NCI-H1417 treated with DMSO at 0.1 percent for 48 hours (cell line): ENCODE data around the gene NPY2R.

Source experiments
- DNase-seq: peaks from one replicate; lab custom pipeline; 2025; lab: John Stamatoyannopoulos, UW

The NPY2R gene, protein sequence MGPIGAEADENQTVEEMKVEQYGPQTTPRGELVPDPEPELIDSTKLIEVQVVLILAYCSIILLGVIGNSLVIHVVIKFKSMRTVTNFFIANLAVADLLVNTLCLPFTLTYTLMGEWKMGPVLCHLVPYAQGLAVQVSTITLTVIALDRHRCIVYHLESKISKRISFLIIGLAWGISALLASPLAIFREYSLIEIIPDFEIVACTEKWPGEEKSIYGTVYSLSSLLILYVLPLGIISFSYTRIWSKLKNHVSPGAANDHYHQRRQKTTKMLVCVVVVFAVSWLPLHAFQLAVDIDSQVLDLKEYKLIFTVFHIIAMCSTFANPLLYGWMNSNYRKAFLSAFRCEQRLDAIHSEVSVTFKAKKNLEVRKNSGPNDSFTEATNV

DNA sequence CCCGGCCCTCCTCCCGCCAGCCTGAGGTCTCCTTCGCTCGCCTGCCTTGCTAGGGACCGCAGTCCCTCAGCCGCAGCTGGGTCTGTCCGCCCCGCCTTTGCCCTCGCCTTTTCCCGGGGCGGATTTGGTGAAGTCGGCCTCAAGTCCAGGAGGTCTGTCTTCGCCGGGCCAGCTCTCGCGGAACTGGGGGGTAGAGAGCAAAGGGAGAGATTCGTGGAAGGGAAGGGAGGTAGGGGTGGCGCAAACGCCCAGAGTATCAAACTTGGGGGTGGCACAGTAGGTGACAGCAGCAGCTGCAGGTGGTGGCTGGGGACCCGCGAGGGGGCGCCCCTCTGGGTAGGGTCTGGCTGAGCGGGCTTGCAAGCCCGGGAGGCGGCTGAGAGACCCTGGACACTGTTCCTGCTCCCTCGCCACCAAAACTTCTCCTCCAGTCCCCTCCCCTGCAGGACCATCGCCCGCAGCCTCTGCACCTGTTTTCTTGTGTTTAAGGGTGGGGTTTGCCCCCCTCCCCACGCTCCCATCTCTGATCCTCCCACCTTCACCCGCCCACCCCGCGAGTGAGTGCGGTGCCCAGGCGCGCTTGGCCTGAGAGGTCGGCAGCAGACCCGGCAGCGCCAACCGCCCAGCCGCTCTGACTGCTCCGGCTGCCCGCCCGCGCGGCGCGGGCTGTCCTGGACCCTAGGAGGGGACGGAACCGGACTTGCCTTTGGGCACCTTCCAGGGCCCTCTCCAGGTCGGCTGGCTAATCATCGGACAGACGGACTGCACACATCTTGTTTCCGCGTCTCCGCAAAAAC, at the start of gene NPY2R:
Gene NPY2R, plus strand, starts transcription at position 379 of the 797 bp plus-strand sequence. CDS start 5,304 bp downstream, outside the sequence.
- no peak for DNase-seq

DNA sequence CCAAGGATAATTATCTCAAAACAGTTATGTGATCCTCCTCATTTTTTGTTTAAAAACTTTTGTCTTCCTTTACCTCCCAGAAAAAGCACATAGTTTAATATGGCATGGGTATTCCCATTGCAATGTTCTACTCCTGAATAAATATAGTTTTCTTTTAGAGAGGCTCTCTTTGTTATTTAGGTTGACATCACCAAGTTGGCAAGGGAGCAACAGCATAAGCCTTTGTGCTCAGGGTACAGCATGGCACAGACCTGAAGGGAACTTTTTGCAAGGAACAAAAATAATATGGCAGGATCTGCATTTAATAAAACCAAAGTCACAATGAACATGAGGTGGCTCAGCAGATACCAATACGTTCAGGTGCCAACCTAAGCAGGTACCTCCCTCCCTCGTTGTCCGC, 47.1 kb upstream of the NPY2R start:
- DNase-seq = no peak

DNA sequence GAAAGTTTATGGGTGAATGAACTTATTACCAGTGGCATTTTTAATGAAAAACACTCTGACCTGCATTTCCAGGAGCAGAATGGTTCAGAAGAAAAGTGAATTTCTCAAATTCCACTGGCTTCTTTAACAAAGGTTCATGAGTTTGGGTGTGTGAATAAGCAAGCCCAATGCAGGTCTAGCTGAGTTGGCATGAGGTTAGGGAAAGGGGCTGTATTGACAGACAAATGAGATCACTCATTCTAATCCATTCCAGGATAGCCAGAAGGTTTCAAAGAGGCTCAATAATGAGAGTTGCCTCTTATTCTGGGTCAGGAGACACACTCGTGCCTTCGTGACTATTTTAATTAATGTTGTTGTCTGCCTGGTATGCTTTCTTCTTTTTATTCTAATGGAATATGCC, 43.7 kb upstream of the NPY2R start:
- DNase-seq = no peak

DNA sequence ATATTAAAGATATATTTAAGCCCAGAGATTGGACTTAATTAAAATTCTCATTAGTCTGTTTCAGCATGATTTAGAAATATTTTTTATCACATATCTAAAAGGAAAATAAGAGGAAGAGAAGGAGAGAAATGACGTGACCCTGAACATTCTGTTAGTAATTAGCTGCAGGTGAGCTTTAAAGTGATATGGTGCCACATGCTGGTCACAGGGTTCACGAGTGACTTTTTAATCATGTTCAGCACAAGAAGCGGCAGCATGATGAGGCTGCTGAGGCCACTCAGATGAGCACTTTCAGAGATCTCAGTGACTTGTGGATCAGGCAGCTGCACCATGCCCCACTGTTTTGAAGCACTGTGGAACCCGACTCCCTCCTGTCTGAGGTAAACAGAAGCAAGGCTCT, 37.9 kb upstream of the NPY2R start:
- DNase-seq = no peak

DNA sequence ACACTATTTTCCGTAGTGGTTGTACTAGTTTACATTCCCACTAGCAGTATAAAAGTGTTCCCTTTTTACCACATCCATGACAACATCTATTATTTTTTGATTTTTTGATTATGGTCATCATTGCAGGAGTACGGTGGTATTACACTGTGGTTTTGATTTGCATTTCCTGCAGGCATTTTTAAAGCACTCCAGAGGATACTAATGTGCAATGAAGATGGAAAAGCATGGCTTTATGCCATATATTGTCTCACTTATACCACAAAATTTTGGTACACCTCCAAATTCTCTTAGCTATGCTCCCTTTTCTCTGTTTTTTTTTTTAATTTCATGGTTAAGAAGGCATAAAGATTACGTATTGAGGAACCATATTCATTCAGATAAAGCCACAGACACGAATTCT, 35.1 kb upstream of the NPY2R start:
- DNase-seq = no peak

DNA sequence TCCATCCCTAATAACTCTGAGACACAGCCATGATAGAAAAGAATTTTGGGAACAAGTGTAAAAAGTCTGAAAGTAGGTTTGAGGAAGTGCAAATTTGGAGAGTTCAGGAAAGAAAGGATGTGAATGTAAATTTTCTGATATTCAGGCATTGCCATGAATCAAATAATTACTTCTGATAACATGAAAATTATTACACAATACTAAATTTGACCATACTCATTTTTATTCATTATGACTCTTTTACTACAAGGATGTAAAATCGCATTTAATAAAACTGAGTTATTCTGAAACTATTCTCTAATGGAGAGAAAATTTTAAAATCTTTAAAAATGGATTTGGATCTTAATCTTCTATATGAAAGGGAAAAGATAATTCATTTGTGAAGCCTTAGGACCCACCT, 33.8 kb upstream of the NPY2R start:
- no peak for DNase-seq

DNA sequence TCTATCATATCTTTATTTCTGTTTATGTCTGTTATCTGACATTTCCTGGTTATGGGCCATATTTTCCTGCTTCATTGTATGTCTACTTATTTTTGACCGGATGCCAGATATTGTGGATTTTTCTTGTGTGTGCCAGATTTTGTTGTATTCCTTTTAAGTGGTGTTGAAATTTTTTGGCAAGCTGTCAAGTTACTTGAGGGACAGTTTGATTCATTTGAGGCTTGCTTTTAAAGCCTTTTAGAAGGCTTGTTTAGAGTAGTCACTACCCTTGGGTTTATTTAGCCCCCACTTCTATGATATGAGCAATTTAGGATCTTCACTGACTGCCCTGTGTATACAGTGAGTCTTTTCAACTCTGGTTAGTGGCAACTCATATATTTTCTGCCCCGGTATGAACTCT, 29.2 kb upstream of the NPY2R start:
- no peak for DNase-seq

DNA sequence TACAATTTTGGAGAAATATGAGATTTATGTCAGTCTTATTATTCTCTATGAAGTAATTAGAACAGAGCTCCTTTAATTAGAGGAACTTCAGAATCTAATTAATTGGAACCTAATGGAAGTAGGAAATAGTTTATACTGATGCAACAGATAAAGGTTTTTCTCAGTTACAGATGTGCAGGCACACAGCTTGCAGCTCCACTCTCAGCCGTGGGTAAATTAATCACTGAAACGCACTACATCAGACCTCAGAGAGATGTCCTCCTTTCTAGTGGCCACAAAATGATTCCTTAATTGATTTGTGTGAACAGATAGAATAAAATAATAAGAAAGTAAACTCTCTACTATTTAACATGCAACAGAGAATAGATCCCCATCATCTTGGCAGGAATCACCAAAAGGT, 21.5 kb upstream of the NPY2R start:
- no peak for DNase-seq

DNA sequence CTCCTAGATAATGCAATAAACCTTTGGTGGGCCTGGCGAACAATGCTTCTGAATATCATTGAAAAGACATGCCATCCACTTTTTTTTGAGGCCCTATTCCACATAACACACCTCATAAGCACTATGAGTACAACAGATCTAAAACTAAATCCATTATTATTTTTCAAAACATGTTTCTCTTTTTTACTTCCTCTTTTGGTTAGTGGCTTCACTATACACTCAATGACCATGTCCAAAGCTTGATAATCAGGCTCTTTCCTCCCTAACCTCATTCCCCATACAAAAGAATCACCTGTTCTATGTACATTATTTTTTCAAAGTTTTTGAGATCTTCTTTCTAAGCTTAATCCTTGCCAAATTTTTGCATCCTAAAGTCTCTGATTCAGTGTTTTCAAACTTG, 20.4 kb upstream of the NPY2R start:
- DNase-seq = no peak

DNA sequence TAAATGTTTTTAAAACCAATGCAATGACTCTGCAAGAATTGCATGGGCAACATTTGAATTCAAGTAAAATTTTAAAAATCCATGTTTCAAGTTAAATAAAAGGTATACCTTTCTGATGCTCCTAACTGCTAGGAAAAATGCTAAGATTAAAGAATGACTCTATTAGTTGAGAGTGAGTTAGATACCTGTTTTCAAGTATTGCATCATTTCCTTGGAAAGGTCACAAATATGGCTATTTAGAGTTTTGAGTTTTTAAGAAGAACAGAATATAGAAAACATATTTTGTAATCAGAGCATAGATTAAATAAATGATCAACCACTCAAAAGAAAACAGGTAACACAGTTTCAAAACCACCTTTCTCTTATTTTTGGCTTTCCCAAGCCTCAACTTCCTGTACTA, 18.3 kb upstream of the NPY2R start:
- no peak for DNase-seq

DNA sequence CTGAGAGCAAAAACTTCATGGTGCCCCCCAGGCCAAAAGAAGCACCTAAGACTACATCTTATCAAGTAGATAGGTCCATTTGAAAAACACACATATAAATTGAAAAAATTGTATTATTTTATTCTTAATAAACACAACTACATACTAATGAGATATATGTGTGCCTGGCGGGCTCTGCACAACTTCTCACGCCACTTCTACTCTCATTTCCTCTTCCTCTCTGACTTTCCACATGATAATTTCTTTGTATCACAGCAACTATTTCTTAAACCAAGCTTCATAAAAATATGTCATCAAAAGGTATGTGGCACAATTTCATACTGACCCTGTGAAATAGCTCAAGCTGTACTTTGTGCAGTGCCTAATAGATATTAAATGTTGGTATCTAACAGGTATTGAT, 10.7 kb upstream of the NPY2R start:
- DNase-seq = no peak

DNA sequence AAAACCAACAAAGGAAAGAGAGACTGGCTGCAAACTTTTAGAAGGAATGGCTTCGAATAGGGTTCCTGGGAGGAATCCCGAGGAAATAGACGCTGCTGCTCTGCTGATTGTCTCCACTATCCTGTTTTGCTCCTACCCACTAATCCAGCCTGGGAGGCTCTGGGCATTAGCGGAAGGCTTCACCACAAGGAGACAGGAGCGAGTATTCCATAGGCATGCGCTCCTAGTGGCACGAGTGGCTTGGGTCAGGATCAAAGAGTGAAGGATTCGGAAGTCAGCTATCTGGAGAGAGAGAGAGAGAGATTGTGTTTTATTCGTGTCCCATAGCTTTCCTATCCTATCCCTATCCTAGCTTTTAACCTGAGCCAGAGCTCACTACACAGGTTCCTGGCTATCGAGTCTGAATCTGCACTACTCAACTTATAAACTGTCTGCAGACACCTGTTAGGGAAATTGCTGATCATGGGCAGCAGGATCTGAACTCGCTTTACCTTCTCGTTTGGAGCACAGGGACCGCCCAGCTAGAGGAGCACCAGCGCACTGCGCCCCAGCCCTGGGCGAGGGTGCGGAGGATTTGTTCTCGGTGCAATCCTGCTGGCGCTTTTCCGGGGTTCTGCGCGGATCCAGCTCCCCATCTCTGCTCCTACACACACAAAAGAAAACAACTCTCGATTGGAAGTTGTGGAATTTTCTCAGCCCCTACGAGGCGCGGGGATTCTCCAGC, 740 bp upstream of the NPY2R start:
- DNase-seq = no peak

DNA sequence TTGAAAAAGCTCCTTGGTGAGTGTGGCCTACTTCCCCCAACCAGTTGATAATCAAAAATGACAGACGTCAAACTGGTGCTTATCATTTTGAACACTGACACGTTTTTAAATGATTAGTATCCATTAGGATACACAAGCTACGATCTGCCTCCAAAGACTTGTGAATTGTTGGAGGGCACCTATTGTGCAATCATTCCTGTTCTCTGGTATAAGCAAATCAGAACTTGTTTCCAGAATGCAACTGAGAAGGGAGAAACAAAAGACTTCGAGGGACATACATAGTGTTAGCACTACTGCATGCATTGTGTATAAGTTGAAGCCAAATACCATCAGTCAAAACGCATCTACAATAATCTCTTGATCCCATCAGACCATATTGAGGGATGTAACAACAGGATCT, 11.6 kb downstream of the NPY2R start:
- no peak for DNase-seq

DNA sequence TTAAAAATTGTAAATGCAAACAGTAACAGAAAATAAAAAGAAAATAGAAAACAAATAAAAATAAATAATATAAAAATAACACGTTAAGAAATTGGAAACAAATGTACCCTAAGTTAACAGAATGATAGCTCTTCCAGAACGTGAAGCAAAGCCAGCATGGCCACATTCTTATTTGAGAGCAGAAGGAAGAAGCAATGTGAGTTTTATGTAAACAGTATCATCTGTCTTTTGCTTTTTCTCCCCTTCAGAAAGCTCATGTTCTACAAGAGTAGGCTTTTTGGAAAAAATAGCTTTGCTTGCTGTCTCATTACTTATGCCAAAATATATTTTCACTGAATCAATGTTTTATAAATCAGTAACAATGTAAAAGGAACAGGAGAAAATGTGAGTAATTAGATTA, 18.7 kb downstream of the NPY2R start:
- DNase-seq = no peak

DNA sequence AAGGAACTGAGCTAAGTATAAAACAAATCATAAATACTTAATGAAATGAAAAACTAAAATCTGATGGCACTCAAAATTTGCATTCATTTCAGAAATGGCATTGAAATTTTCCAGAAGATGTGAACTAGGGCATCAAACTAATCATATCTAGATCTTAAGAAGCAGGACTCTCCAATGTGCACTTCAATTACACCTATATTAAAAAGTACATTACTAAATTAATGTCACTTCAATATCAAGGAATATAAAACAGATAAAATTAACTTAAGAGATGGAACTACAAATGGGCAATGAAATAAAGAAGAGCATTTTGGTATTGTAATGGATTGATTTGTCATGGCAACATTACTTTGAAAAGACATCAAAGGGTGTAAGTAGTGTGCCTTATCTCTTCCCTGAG, 20.3 kb downstream of the NPY2R start:
- DNase-seq = no peak

DNA sequence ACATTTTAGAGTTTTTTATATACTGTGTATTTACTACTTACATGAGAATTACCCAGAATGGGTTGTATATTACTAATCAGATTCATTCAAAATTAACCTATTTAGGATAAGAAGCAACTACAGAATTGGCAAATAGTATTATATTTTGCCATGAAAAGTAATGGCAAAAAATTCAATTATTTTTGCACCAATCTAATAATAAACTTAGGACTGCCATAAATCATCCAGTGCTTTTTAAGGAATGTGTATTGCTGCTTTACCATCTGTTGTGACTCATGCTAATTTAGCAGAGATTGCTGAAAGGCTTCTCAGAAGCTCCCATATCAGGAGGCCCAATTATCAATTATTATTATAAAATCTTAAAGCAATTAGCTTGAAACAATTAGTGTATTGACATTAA, 24.0 kb downstream of the NPY2R start:
- DNase-seq = no peak

DNA sequence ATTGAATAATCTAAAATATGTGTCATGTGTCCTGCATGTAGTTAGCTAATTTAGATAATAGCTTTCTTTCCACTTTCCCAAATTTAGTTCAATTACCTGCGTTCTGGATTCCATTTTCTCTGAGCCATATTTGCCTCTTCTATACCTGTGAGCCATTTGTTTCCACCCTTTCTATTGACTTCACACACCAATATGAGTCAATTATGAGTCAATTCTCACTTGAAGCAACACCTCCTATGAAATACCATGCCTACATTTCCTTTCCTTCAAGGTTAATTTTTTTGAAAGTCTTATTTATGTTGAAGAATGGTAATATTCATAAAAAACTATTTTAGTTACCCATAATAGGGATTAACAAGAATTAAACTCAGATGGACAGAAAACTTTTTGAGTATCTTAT, 25.8 kb downstream of the NPY2R start:
- no peak for DNase-seq

DNA sequence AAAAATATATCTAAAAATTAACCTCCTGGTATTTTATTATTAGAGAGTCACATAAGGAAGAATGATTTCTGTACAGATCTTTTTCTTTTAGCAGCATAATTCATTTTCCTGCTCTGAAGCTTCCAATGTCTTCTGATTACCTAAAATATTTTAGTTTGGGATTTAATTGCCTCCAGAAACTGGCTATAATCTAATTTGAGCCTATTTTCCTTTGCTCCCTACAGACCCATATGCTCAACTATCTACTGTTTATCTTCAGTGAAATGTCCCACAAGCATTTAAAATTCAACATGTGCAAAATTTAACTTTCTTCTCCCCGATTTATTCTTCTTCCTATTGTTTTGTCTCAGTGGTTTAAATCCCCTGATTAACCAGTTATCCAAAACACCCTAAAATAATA, 29.1 kb downstream of the NPY2R start:
- no peak for DNase-seq

DNA sequence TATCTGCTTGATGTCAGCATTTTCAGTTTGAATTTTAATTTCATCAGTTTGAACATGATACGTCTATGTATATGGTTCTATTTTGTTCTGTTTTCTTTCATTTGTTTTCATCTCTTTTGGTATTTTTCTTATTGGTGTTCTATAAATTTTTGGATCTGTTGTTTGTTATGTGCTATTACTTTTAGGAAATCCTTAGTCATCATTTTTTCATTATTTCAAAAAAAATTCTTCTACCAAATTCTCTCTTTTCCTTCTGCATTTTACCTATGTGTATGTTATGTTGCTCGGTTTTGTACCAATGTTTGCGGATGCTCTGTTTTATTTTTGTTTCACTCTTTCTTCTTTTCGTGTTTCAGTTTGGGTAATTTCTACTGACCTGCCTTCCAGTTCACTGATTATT, 32.8 kb downstream of the NPY2R start:
- no peak for DNase-seq

DNA sequence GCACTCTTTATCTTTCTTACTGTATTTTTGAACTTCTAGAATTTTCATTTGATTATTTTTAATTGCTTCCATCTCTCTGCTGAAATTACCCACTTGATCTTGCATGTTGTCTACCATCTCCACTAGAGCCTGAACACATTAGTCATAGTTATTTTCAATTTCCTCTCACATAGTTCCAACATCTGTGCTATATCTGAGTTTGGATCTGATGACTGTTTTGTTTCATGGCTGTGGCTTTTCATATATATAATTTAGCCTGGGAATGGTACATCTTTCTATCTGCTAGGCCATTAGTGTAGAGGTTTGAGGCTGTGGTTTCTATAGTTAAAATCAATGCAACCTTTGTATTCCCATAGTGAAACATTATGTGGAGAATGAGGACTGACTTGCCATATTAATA, 33.2 kb downstream of the NPY2R start:
- DNase-seq = no peak

DNA sequence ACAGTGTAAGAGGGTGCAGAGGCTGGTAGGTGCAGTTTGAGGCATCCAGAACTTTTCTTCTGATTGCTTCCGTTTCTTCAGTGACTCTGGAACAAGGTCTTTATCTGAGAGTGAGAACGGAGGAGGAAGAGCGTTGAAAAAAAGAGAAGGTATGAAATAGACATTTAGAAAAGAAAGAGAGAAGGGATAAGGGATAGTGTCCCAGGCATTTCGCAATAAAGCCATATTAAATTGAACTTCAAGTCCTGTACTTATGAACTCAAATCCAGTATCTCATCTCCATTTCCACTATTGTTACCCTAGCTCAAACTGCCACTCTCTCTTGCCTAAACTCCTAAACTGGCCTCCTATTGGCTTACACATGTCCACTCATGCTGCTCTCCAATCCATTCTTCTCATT, 36.7 kb downstream of the NPY2R start:
- no peak for DNase-seq

DNA sequence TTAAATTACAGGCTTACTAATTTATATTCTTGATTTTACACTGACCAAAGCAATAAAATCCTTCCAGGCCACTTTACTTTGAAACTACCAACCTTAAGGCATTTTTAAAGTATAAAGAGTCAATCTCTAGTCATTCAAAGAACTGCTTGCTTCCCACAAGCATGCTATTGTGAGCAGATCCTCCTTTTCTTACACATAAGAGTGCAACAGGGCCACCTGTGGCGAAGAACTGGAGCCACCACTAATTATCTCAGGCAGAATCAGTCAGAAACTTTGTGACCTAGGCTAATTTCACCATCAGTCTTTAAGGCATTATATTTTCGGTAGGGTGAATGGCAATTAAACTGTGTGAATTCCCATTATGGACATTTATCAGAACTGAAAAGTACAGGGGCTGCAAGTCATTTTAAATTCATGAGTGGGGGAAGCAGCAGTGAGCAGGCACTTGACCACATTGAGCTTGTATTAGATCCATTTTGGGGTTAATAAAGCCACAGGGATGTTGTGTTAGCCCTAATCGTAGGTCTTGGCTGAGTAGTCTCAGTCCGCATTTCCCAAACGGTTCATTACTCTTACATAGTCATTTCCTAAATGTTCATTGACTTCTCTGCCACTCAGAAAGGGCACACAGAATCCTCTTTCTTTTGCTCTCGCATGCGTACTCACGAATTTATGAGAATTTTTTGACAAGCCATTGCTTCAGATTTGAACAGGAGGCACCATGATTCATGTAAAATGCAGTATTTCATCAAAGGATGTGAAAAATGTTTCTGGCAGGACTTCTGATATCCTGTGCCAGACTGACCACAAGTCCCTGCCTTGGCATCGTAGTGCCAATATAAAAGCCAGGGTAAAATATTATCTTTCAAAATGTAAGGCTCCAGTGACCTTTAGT, 39.8 kb downstream of the NPY2R start:
- DNase-seq = no peak
